IMR-90 (cell line): ENCODE data around the gene VSTM2A. TPM values are rescaled to one million over a fixed set of nuclear protein-coding genes. Genes with fewer than 3 reads are reported as not detected.

Experiments
- ATAC-seq: fragments of 200-7000 bp; cut with Tn5 transposase; 2 replicates; pipeline ENCODE4 v1.9.1; 2020; ENCODE audit warnings: low read depth, mild to moderate bottlenecking, moderate library complexity
- BruUV-seq: library from RNA; stranded (reverse); fragments of 400-500 nt; replicated peaks from 2 replicates; lab custom pipeline; 2021; lab: Mats Ljungman, UMichigan
- CTCF ChIA-PET: fragments of 300-600 bp; formaldehyde crosslinking; extraction: SDS; loops from one replicate; lab custom pipeline; 2021; ENCODE audit warnings: antibody characterized with exemption; lab: Yijun Ruan, JAX
- POLR2A ChIA-PET: fragments of 300-600 bp; sonication (Branson Sonifier 250); formaldehyde crosslinking; loops from one replicate; lab custom pipeline; 2022; ENCODE audit warnings: antibody characterized with exemption; ENCODE audit not compliant: unreplicated experiment; lab: Charles Lee
- DNase-seq: peaks from one replicate; pipeline ENCODE4 v3.0.0; 2013
- H2AFZ ChIP-seq: replicated peaks from 2 replicates; pipeline ENCODE3; 2013; ENCODE audit warnings: low read length, mild to moderate bottlenecking; ENCODE audit not compliant: poor library complexity
- H2AK5ac ChIP-seq: 2 replicates; pipeline ENCODE4 v1.6.1; 2013; ENCODE audit warnings: low read depth, low read length, inconsistent platforms
- H2AK9ac ChIP-seq: replicated peaks from 2 replicates; pipeline ENCODE3; 2013; ENCODE audit warnings: mild to moderate bottlenecking, low read depth, low read length, moderate library complexity; ENCODE audit not compliant: poor library complexity
- H2BK120ac ChIP-seq: 2 replicates; pipeline ENCODE4 v1.6.1; 2013; ENCODE audit warnings: low read depth, low read length, inconsistent platforms
- H2BK15ac ChIP-seq: 3 replicates; pipeline ENCODE4 v1.6.1; 2013; ENCODE audit warnings: low read depth, low read length, inconsistent platforms
- H2BK20ac ChIP-seq: 2 replicates; pipeline ENCODE4 v1.6.1; 2013; ENCODE audit warnings: low read depth, mild to moderate bottlenecking, inconsistent platforms, low read length, moderate library complexity
- H2BK5ac ChIP-seq: 2 replicates; pipeline ENCODE4 v1.6.1; 2013; ENCODE audit warnings: mild to moderate bottlenecking, low read depth, low read length, inconsistent platforms; ENCODE audit not compliant: poor library complexity, severe bottlenecking
- H3K14ac ChIP-seq: replicated peaks from 2 replicates; pipeline ENCODE4 v1.6.1; 2013; ENCODE audit warnings: low read depth, low read length, inconsistent platforms
- H3K18ac ChIP-seq: 2 replicates; pipeline ENCODE4 v1.6.1; 2013; ENCODE audit warnings: low read depth, low read length, control low read depth
- H3K23ac ChIP-seq: 2 replicates; pipeline ENCODE4 v1.6.1; 2013; ENCODE audit warnings: low read depth, low read length, inconsistent platforms
- H3K27ac ChIP-seq: 2 replicates; pipeline ENCODE4 v1.5.1; 2013; ENCODE audit warnings: mild to moderate bottlenecking, control low read depth, low read length; ENCODE audit not compliant: insufficient read depth
- H3K27me3 ChIP-seq: 2 replicates; pipeline ENCODE4 v1.6.1; 2013; ENCODE audit warnings: low read length; ENCODE audit not compliant: control insufficient read depth, insufficient read depth
- H3K36me3 ChIP-seq: 2 replicates; pipeline ENCODE4 v1.6.1; 2013; ENCODE audit warnings: low read length, mixed read lengths; ENCODE audit not compliant: control insufficient read depth, insufficient read depth
- H3K4ac ChIP-seq: 2 replicates; pipeline ENCODE4 v1.6.1; 2013; ENCODE audit warnings: low read depth, low read length, inconsistent platforms
- H3K4me1 ChIP-seq: 2 replicates; pipeline ENCODE4 v1.6.1; 2013; ENCODE audit warnings: low read length, mixed read lengths; ENCODE audit not compliant: control insufficient read depth, insufficient read depth
- H3K4me2 ChIP-seq: 2 replicates; pipeline ENCODE4 v1.6.1; 2013; ENCODE audit warnings: low read depth, mild to moderate bottlenecking, control low read depth, low read length, moderate library complexity
- H3K4me3 ChIP-seq: 2 replicates; pipeline ENCODE4 v1.5.1; 2013; ENCODE audit warnings: low read depth, mild to moderate bottlenecking, control low read depth, low read length, moderate library complexity; ENCODE audit not compliant: insufficient read depth
- H3K56ac ChIP-seq: 2 replicates; pipeline ENCODE4 v1.6.1; 2013; ENCODE audit warnings: low read length, inconsistent platforms; ENCODE audit not compliant: insufficient read depth; ENCODE audit errors: extremely low read depth
- H3K79me1 ChIP-seq, 2 experiments: 2 replicates each; pipeline ENCODE4 v1.6.1; 2013; ENCODE audit warnings: low read length in 2 of 2, inconsistent platforms in 1 of 2, low read depth in 1 of 2
- H3K9ac ChIP-seq: 2 replicates; pipeline ENCODE4 v1.6.1; 2013; ENCODE audit warnings: low read depth, low read length, control low read depth
- H3K9me1 ChIP-seq: 2 replicates; pipeline ENCODE4 v1.6.1; 2013; ENCODE audit warnings: low read length, inconsistent platforms; ENCODE audit not compliant: insufficient read depth
- H3K9me3 ChIP-seq: 2 replicates; pipeline ENCODE4 v1.6.1; 2013; ENCODE audit warnings: low read length; ENCODE audit not compliant: control insufficient read depth, insufficient read depth
- H4K20me1 ChIP-seq: 2 replicates; pipeline ENCODE4 v1.6.1; 2013; ENCODE audit warnings: low read length, inconsistent platforms; ENCODE audit not compliant: insufficient read depth
- H4K5ac ChIP-seq: 2 replicates; pipeline ENCODE4 v1.6.1; 2013; ENCODE audit warnings: mild to moderate bottlenecking, low read depth, low read length, control low read depth
- H4K8ac ChIP-seq, 2 experiments: 2 replicates each; pipeline ENCODE4 v1.6.1; 2013; ENCODE audit warnings: low read depth in 2 of 2, low read length in 2 of 2, control low read depth in 1 of 2, inconsistent platforms in 1 of 2
- H4K91ac ChIP-seq: 2 replicates; pipeline ENCODE4 v1.6.1; 2013; ENCODE audit warnings: low read depth, low read length, inconsistent platforms; ENCODE audit not compliant: insufficient read depth
- BHLHE40 ChIP-seq: fragments of 150-350 bp; IDR thresholded peaks from 2 replicates; pipeline ENCODE4 v1.6.1; 2016; ENCODE audit warnings: mild to moderate bottlenecking, low read depth, low read length
- CEBPB ChIP-seq: IDR thresholded peaks from 2 replicates; pipeline ENCODE4 v1.6.1; 2012; ENCODE audit warnings: low read depth, low read length, improper control_type of control experiment
- CHD1 ChIP-seq: IDR thresholded peaks from 2 replicates; pipeline ENCODE4 v1.6.1; 2012; ENCODE audit warnings: low read depth, low read length, improper control_type of control experiment
- CTCF ChIP-seq: conservative IDR thresholded peaks from 2 replicates; pipeline ENCODE4 v1.5.1; 2012; ENCODE audit warnings: mild to moderate bottlenecking, low read depth, low read length, improper control_type of control experiment
- ELK1 ChIP-seq: fragments of 150-350 bp; IDR thresholded peaks from 2 replicates; pipeline ENCODE4 v1.6.1; 2016; ENCODE audit warnings: low read depth, mild to moderate bottlenecking, low read length, moderate library complexity, borderline replicate concordance
- MAFK ChIP-seq: IDR thresholded peaks from 2 replicates; pipeline ENCODE4 v1.6.1; 2012; ENCODE audit warnings: low read depth, low read length, improper control_type of control experiment
- MXI1 ChIP-seq: IDR thresholded peaks from 2 replicates; pipeline ENCODE4 v1.6.1; 2012; ENCODE audit warnings: low read depth, mild to moderate bottlenecking, low read length, moderate library complexity, borderline replicate concordance
- POLR2A ChIP-seq: IDR thresholded peaks from 2 replicates; pipeline ENCODE4 v1.6.1; 2012; ENCODE audit warnings: mild to moderate bottlenecking, low read depth, low read length
- RAD21 ChIP-seq: IDR thresholded peaks from 2 replicates; pipeline ENCODE4 v1.6.1; 2012; ENCODE audit warnings: low read length, improper control_type of control experiment
- USF2 ChIP-seq: fragments of 150-350 bp; IDR thresholded peaks from 2 replicates; pipeline ENCODE4 v1.6.1; 2017; ENCODE audit warnings: mild to moderate bottlenecking, antibody characterized with exemption, low read length, low read depth
- WGBS, 2 experiments: methylation state at CpG; one replicate each; pipeline versions ENCODE4 v1.1.5 to v1.1.7; 2013; ENCODE audit warnings: missing lambda C conversion rate in 2 of 2; ENCODE audit not compliant: insufficient read length in 1 of 2; ENCODE audit errors: extremely low coverage in 2 of 2; 5-methylcytosine and 5-hydroxymethylcytosine counted together
- dilution Hi-C: fragments of 300-500 bp; cut with HindIII; formaldehyde crosslinking; loops from one replicate; pipeline ENCODE4 v1.14.3; 2018; ENCODE audit warnings: low sequenced_read_pairs; ENCODE audit not compliant: unreplicated experiment
- in situ Hi-C: fragments of 300-500 bp; cut with MboI; formaldehyde crosslinking; loops from 3 replicates; pipeline ENCODE4 v1.14.3; 2019; ENCODE audit warnings: low sequenced_read_pairs, inconsistent platforms, mixed read lengths
- intact Hi-C: fragments of 100-400 bp; cut with micrococcal nuclease; formaldehyde crosslinking; loops from 2 replicates; pipeline ENCODE4 v1.10.0; 2022
- polyA plus RNA-seq, 3 experiments: library from polyadenylated mRNA; depleted of rRNA; stranded (reverse); fragments of >200 nt; gene quantifications; 2 replicates each; pipeline ENCODE4 v1.2.3, GENCODE V29; 2012; ENCODE audit warnings: low replicate concordance in 1 of 3
- total RNA-seq: library from RNA; depleted of rRNA; stranded (reverse); fragments of >200 nt; gene quantifications from 2 replicates; pipeline ENCODE4 v1.2.3, GENCODE V29; 2012

Gene VSTM2A
- total and polyA plus RNA-seq, 2 of the 4 experiments (the other 2 are of a cell fraction) = not detected

- H2AFZ ChIP-seq = no peak overlapping the region
- POLR2A ChIA-PET = no interaction called here
Measured at GRCh38 chr7:54581511-54581910, 39.3 kb downstream of the VSTM2A start.

More at GRCh38 chr7:54581511-54581910, 39.3 kb downstream of the VSTM2A start:
- Histone ChIP-seq H3K4ac (no peak overlapping the region), H2BK120ac (no peak overlapping the region), H2AK9ac (no peak overlapping the region), H3K27me3 (no peaks in the 10 kb centered on the region), H3K14ac (no peak overlapping the region), H3K4me1 (no peaks in the 10 kb centered on the region), H4K91ac (no peak overlapping the region), H4K20me1 (no peaks in the 10 kb centered on the region), H3K9me3 (no peaks in the 10 kb centered on the region), H3K36me3 (no peaks in the 10 kb centered on the region), H3K27ac (no peak overlapping the region), H3K9ac (no peak overlapping the region), H3K18ac (no peak overlapping the region), H3K4me2 (no peak overlapping the region), H2BK15ac (no peak overlapping the region), H3K9me1 (no peaks in the 10 kb centered on the region), H3K56ac (no peak overlapping the region), H2BK20ac (no peak overlapping the region), H4K8ac (no peak overlapping the region), H2AK5ac (no peak overlapping the region), H3K4me3 (no peak overlapping the region), H4K5ac (no peak overlapping the region), H3K23ac (no peak overlapping the region), H2BK5ac (no peak overlapping the region), H3K79me1 (no peaks in the 10 kb centered on the region)
- in situ Hi-C loops = no loop called here
- dilution Hi-C loops = no loop called here
- CTCF ChIA-PET = no interaction called here
- BruUV-seq = no TSS peak
- intact Hi-C loops = loop anchor here (1.0 kb wide), 1 partner anchor 48 kb away; no protein-coding TSS in a partner anchor
- TF ChIP-seq RAD21 (no peak), MXI1 (no peak), CEBPB (no peak), BHLHE40 (no peak), MAFK (no peak), USF2 (no peak), CTCF (no peak), CHD1 (no peak), POLR2A (no peak), ELK1 (no peak)
- DNase-seq = no peak
- WGBS, 2 experiments = no CpG with 5 or more reads among the region's 2 CpGs
- ATAC-seq = no peak
